Activated CD4-positive, alpha-beta T cell treated with anti-CD3 and anti-CD28 coated beads, Interleukin-2, Interleukin-6, amounts not matched to agents 100 ng/mL and 50 ng/mL, durations not matched to agents 16 hours and 8 hours (primary cell): ENCODE measurements around the gene USP10.

Experiments used
- DNase-seq: peaks from one replicate; pipeline ENCODE4 v3.0.0-alpha.2; 2020

Gene USP10

DNA sequence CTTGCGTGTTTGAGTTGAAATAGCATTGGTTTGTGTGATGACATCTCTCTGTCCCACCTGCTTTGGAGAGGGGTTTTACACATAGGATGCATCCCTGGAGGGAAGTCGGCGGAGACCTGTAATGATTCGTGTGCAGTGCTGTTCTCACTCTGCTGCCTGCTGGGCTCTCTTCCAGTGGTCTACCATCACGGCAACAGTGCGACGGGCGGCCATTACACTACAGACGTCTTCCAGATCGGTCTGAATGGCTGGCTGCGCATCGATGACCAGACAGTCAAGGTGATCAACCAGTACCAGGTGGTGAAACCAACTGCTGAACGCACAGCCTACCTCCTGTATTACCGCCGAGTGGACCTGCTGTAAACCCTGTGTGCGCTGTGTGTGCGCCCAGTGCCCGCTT is 78.9 kb downstream of the USP10 start:
- no peak for DNase-seq

DNA sequence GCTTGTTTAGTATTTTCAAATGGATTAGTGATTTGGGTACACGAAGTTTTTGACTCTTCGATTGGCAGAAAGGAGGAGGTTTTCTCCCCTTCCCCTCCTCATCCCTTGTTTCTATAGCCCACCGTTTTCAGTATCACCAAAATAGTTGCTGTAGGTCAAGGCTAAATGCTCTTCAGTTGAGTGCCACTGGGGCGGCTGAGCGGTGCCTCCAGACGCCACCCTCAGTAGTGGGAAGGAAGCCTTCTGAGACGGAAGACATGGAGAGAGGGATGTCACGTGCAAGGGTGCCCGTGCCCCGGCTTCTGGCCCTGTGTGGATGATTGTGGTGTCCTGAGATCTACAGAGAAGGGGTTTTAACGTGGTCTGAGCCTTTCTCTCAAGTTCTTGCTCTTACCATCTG is 80.3 kb downstream of the USP10 start:
- no peak for DNase-seq

DNA sequence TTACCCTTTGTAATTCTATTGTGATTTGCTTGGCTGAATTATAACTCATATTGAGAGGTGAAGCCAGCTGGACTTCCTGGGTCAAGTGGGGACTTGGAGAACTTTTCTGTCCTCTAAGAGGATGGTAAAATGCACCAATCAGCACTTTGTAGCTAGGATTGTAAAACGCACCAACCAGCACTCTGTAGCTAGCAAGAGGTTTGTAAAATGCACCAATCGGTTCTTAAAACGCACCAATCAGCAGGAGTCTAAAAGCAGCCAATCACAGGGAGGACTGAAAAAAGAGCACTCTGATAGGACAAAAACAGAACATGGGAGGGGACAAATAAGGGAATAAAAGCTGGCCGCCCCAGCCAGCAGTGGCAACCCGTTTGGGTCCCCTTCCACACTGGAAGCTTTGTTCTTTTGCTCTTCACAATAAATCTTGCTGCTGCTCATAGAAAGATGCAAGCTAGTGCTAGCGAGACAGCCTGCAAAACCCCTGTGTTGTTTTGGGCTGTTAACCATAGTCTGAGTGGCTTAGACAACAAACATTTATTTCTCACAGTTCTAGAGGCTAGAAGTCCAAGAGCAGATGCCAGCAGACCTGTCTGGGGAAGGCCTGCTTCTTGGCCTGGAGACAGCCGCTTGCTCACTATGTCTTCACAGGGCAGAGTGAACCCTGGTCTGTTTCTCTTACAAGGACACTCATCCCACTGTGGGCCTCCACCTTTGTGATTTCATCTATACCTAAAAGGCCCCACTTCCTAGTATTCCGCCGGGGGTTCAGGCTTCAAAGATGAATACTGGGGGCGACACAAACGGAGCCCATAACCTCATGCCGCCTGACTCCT is 81.0 kb downstream of the USP10 start:
- DNase-seq, result no peak

DNA sequence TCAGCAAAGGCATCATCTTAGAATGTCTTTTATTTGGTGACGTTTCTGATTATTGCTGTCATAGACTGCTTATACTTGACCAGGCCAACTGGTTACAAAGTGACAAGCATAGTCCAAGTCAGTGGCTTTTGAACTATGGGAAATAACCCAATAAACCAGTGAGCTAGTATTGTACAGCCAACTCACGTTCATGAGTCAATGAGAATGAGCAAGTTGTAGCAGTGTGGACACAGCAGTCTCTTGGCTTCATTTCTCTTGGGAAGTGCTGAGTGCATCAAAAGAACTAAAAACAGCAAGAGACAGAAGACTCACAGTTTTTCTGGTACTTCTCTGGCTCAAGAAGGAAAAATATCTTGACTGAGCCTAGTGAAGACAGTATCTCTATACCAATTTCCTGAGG is 83.0 kb downstream of the USP10 start:
- no peak for DNase-seq

DNA sequence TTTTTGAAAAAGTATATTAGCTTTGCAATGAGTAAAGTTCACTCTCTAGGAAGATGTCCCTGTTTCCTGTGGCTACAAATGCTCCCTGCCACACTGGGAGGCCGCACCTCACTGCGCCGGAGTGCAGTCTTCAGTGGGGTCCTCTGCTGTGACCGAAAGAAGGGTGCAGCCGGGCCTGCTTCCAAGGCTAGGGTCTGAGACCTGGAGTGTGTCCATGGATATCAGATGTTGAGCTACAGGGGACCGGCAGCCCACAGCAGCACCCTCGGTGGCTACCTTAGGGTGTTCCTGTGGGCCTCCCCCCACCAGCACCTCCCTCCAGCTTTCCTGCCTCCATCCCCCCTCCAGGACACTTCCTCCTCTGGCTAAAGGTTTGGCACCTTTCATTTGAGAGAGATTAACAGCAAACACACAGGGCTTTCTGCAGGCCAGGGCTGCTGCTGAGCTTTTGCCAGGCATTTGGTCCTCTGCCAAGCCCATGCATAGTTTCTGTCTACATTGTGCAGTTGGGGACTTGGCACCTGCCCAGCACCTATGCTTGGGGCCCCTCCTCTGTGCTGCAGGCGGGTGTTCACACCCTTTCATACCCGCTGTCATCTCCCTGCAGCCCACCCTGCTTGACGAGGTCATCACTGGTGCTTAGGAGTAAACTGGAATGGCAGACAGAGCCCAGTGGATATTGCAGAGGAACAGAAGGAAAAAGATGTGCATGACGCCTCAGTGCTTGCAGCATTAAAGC is 86.2 kb downstream of the USP10 start:
- no peak for DNase-seq

DNA sequence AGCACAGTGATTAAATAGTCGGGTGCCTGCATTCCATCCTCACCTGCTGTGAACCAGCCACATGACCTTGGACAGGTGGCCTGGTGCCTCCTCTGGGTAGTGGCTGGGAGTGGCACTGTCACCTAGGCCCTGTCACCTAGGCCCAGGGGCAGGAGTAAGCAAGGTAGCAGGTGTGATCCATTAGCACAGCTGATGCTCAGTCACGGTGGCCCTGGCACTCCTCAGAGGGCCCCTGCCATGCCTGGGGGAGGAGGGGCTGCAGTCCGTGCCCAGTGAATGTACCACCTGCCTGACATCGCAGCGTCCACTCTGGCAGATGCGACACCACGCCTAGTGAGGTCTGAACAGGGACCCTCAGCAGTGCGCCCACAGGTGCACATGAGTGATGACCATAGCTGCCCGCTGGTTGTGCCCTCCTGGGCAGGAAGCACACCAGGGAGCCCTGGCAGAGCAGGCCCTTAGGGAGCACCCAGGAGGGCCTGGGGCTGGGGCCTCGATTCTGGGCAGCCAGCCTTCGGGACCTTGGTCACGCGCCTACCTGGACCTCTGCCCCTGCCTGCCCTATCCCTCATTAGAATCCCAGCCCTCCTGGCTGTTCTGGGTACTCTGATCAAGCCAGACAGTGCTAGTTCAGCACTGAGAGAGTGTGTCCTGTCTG is 86.9 kb downstream of the USP10 start:
- no peak for DNase-seq

DNA sequence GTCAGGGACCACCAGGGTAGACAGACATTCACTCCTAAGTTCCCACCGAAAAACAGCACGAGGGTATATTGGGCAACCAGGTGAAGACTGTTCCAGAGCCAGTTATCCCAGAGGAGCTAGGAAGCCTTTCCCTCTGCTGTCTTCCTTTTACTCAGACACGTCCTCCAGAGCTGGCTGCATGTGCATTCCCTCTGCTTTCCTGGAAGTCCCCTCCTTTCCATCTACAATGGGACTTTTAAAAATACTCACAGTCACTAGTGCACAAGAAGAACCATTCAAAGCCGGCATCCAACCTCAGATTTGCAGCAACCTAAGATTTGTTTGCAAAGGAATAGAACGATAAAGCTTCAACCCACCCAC is 87.4 kb downstream of the USP10 start:
- no peak for DNase-seq

DNA sequence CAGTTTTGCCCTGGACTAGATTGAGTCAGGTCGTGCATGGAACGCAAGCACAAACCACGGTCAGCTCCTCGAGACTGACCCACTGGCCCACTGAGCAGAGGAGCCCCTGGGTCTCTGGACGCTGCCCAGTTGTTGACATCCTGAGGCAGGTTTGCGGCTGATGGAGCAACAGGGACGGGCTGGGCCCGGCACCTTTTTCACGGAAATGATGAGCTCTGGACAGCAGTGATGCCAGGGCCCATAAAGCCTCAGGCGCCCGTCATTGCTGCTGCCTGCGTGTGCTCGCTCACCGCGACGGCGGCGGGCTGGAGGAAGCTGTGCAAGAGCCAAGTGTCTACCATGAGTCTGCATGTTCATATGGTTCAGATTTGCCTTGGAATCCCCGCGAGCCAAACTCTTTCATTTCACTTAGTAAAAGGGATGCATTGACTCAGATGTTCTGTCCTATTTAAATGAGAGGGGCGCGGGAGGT is 89.2 kb downstream of the USP10 start:
- no peak for DNase-seq

DNA sequence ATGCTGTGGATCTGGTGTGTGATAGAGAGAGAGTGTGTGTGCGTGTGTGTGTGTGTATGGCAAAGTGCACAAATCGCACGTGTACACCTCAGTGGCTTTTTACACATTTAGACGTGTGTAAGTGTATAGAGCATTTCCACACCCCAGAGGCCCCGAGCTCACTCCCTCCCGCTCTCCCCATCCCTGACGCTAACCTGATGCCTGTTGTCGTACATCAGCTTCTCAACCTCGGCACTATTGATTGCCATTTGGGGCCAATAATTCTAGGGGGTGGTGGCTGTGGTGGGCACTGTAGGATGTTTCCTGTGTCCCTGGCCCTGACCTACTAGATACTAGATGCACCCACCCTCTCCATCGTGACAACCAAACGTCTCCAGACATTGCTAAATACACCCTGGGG is 89.6 kb downstream of the USP10 start:
- DNase-seq, result no peak

DNA sequence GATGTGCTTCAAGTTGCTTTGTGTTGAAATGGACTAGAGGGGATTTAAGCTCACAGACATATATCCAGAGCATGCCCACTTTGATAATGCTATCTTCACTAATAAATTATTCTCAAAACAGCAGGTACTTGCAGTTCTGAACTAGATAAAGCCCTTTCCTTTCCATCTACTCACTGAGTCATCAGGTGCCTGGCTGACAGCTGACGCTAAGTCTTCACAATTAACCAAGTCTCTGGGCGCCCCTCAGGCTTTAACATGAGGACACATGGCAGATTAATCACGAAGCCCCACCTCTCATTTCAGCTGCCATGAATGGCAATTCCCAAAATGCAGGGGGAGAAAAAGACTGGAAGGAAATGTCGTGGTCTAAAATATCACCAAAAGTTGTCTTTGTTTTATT is 90.5 kb downstream of the USP10 start:
- no peak for DNase-seq

DNA sequence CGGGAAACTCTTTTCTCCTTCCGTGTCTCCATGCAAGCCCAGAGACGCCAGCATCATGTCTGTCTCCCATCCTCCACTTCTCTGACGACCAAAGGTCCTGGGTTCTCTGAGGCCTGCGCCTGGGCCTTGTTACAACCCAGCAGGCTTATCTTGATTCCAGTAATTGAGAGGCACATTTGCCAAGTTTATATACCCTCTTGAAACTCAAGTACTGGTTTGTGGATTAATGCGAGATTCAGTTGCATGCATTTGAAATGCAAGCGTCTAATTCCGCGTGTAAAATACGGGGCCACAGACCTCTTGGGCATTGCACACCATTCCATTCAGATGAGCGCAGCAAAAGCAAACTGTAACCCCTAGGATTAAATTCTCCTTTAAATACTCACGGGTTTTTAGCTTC is 91.3 kb downstream of the USP10 start:
- no peak for DNase-seq

DNA sequence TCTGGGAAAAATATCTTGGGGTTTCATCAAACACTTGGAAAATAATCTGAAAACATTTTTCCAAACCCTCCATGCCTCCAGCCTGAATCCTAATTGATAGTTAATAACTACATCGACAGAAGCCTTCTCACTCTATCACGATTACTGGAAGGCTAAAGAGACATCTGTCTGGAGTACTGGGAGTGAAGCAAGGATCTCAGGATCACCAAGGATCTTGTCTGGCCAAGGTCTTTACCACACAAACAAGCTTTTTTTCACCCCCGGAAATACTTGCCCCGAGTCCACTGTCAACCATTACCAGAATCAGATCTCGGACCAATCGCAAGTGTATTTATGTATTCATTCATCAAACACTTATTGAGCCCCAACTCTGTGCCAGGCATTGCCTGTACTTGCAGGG is 91.7 kb downstream of the USP10 start:
- no peak for DNase-seq

DNA sequence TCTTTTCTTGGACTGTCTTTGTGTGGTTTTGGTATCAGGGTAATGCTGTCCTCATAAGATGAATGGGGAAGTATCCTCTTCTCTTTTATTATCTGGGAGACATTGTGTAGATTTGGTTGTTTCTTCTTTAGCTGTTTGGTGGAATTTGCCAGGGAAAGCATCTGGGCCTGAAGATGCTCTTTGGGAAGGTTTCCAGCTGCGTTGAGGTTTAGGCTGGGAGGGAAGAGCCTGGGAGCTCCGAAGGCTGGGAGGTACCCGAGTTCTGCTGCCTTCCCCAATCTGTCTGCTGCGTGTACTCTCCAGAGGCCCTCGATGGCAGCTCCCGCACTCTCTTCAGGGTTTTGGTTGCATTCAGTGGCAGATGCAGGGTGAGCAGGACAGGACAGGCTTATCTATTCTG is 94.4 kb downstream of the USP10 start:
- no peak for DNase-seq

DNA sequence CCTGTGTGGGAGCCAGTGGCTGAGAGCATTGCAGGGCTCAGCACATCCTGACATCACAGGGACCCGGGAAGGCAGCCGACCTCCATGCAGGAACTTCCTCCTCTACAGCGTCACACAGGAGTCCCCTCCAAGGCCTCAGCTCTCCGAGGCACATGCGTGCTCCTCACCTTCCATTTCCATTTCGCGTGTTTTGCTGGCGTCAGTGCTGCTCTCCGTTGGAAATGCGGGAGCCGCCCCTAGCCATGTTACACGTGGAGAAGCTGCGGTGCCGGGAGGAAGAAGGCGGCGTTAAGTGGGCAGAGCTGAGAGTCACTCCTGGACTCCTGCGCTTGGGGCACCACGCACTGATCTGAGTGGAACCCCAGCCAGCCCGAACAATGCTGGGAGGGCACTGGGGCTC is 94.8 kb downstream of the USP10 start:
- no peak for DNase-seq

DNA sequence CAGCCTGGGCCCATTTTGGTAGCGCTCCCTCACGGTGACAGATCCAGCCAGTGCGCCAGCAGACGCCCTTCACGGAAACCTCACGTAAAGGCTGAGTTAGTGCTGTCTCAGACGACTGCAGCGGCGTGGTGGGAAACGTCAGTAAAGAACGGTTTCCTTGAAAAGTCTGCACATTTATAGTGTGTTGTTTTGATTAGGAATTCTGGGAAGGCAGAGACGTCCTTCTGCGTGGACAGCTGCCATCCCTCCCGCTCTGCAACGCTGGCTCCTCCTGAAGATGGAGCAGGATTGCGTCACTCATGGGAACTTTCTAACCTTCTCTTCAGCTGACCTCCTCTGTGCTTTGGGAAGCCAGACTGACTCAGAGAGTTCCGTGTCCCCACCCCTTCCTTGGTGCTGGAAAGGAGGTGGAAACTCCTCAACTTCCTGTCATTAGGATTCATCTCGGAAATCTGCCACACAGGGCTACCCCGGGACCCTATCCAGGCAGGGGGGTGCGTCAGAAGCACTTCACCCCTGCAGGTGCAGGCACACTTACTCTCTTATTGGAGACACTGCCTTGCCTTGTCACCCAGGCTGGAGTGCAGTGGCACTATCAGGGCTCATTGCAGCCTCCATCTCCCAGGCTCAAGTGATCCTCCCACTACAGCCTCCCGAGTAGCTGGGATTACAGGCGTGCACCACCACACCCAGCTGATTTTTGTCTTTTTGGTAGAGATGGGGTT is 95.7 kb downstream of the USP10 start:
- no peak for DNase-seq

DNA sequence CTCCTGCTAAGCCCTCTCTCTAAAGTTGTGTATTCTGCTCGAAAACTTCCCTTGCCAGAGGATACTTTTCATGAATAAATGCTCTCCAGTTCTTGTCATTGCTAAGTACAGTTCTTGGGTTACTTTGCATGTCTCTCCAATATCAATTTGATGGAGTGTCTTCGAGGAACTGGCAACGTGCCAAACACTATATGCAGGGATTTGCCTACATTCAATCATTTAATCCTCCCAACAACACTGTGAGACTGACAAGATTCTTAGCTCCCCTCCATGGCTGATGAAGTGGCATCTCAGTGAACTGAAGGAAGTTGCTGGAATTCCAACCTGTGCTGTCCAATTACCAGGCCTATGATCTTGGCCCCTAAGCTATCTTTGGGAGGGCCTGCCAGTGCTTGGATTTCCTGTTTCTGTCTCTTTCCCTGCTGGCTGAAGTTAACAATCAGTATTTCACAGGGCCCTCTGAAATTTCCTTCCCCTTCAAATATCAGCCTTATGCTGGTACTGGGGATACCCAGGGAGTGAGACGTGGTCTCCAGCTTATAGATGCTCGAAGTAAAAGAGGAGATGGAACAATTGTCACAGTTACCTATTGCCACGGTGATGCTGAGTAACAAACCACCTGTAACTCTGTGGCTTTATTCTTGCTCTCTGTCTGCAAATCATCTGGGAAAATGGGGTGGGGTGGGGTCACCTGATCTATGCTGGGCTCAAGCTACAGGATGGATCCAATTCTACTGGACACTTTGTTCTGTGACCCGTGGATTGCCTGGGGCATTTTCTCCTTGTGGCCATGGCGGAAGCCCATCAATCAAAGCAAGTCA is 100.6 kb downstream of the USP10 start:
- DNase-seq, result no peak

DNA sequence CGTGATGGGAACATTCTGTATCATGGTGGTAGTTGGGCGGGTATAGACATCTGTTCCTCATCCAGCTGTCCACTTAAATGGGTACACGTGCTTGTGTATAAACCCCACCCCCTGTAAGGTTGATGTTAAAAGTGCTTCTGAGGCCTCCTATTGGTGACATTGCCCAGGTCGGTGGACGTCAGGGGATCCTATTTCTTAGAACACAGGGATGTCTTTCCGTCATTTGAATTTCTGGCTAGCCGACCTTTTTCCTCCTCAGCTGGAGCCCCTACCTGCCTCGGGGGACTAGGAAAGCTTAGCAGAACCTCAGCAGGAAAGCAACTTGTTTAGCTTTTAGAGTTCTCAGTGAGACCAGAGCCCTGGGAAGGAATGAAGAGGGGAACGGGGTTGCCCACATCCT is 103.3 kb downstream of the USP10 start:
- no peak for DNase-seq

DNA sequence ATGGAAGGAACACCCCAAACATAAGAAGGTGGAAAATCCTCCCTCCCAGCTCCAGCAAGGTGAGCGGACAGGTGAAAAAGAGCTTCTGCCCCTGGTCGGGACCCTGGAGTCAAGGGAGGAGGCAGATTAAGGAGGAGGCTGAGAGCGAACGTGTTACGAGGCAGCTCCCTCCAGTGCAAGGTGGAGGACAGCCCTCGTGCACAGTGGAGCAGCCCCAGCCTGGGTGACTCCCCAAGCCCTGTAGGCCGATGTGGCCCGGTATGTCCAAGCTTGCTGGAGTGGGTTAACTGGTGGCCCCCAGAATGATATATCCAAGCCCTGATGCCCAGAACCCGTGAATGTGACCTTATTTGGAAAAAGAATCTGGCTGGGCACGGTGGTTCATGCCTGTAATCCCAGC is 104.5 kb downstream of the USP10 start:
- DNase-seq, result no peak

DNA sequence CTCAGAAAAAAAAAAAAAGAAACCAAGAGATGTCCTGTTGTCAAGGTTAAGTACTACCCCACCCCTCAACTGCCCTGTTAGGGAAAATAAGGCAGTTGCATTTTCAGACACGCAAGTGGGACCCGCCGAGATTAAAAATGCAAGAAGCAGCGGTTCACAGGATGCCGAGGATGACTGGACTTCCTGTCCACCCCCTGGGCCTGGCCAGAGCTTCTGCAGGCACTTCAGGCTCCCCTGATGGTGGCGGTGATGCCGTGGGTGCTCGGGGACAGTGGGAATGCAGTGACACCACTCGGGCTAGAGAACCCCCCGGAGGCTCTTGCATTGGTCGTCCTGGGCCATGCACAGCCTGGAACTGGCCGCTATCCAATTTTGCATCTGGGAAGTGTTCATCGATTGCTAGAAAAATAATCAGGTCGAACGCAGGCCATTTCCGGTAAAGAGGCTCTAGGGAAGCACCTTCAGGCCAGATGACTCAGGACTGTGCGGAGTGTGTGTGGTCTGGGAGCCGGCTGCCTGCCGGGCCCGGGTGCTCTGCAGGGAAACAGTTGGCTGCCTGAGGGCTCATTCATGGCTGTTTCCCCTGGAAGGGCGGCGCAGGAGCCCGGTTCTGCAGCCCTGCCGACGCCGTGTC is 106.6 kb downstream of the USP10 start:
- peak; percentile 15 for DNase-seq

DNA sequence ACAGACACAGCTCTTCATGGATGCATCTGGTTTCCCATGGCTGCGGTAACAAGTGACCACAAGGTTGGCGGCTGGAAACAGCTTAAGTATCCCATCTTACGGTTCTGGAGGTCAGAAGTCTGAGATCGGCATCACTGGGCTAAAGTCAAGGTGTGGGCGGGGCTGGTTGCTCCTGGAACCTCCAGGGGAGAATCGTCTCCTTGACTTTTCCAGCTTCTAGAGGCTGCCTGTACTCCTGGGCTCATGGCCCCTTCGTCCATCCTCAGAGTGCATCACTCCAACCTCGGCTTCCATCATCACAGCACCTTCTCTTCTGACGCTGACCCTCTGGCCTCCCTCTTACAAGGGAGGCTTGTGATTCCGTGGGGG is 107.1 kb downstream of the USP10 start:
- no peak for DNase-seq

DNA sequence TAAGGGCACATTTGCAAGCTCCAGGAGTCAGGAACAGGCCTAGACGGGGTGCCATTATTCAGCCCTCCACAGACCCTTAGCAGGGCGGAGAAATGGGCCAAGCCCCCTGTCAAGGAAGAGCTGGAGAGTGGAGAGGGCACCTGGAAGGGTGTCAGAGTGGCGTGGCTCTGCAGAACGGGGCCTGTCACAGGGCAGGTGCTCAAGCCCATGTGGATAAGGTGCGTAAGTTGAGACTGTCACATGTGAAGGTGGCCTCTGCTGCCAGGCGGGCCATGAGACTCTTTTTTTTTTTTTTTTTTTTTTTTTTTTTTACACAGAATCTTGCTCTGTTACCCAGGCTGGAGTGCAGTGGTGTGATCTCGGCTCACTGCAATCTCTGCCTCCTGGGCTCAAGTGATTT is 108.0 kb downstream of the USP10 start:
- no peak for DNase-seq

DNA sequence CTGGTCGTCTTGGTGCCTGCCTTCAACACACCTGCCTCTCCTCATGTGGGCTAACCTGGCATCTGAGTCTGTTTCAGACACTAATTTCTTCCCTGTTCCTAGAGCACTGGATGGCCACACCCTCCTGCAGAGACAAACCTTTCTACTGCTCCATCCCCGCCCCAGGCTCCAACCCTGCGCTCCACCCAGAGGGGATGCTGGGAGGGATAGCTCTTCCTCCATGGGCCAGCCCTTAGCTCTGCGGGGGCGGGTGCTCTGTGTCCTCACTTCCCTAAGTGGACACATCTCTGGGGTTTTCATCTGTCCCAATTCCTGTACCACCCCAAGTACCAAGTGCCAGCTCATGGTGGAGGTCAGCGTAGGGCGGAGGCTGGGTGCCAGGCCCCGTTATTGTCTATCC is 109.0 kb downstream of the USP10 start:
- no peak for DNase-seq
